A549 (cell line): Measurements from ENCODE around the gene PPP2R2D.

Experiments
- CEBPB ChIP-seq, 2 experiments: fragments of >200 bp in 1 of 2; sonication (Bioruptor Twin) in 1 of 2; formaldehyde crosslinking in 1 of 2; IDR thresholded peaks; 2 replicates each; pipeline ENCODE4 v1.6.1; 2012 to 2016
- EP300 ChIP-seq, 2 experiments: fragments of >200 bp; sonication (Bioruptor Twin); formaldehyde crosslinking; IDR thresholded peaks; 2 replicates in 1 of 2; 3 replicates in 1 of 2; pipeline ENCODE4 v1.6.1; 2016 to 2017
- ESRRA ChIP-seq: fragments of 150-350 bp; IDR thresholded peaks from 2 replicates; pipeline ENCODE4 v1.6.1; 2014; ENCODE audit warnings: mild to moderate bottlenecking, low read length, borderline replicate concordance
- MAZ ChIP-seq: fragments of 150-350 bp; IDR thresholded peaks from 2 replicates; pipeline ENCODE4 v1.6.1; 2014; ENCODE audit warnings: antibody characterized with exemption, low read depth, low read length, borderline replicate concordance
- MYC ChIP-seq: IDR thresholded peaks from 2 replicates; pipeline ENCODE4 v1.6.1; 2012; ENCODE audit warnings: mild to moderate bottlenecking, inconsistent platforms, low read length, improper control_type of control experiment, borderline replicate concordance
- PHF8 ChIP-seq: fragments of 200-600 bp; sonication (generic); IDR thresholded peaks from 2 replicates; pipeline ENCODE4 v1.6.1; 2016; ENCODE audit warnings: low read depth, mild to moderate bottlenecking, antibody characterized with exemption, moderate library complexity, borderline replicate concordance
- POLR2A ChIP-seq: IDR thresholded peaks from 2 replicates; pipeline ENCODE4 v1.6.1; 2012; ENCODE audit warnings: mild to moderate bottlenecking, low read length
- RCOR1 ChIP-seq: fragments of 150-350 bp; IDR thresholded peaks from 2 replicates; pipeline ENCODE4 v1.6.1; 2014; ENCODE audit warnings: antibody characterized with exemption, low read length, low read depth
- RFX5 ChIP-seq: fragments of 450-650 bp; IDR thresholded peaks from 2 replicates; pipeline ENCODE4 v1.7.1; 2014; ENCODE audit warnings: antibody characterized with exemption, mild to moderate bottlenecking, moderate library complexity
- SMC3 ChIP-seq: fragments of >200 bp; sonication (Bioruptor Twin); formaldehyde crosslinking; IDR thresholded peaks from 3 replicates; pipeline ENCODE4 v1.6.1; 2018; ENCODE audit warnings: inconsistent platforms
- TP53 ChIP-seq: fragments of 250-450 bp; sonication (Bioruptor Pico); IDR thresholded peaks from 2 replicates; pipeline ENCODE4 v1.5.0; 2021; ENCODE audit warnings: mild to moderate bottlenecking, moderate library complexity
- ZNF302 ChIP-seq: fragments of 250-450 bp; sonication (Bioruptor Pico); IDR thresholded peaks from 2 replicates; pipeline ENCODE4 v1.9.0; 2021; ENCODE audit warnings: inconsistent platforms, mild to moderate bottlenecking, moderate library complexity
- TF ChIP-seq, protein P1 (sequence below): fragments of >200 bp; sonication (Bioruptor Twin); formaldehyde crosslinking; IDR thresholded peaks from 3 replicates; pipeline ENCODE4 v1.5.1; 2016
- TF ChIP-seq, protein P2 (sequence below): IDR thresholded peaks from 2 replicates; pipeline ENCODE4 v1.6.1; 2012

DNA sequence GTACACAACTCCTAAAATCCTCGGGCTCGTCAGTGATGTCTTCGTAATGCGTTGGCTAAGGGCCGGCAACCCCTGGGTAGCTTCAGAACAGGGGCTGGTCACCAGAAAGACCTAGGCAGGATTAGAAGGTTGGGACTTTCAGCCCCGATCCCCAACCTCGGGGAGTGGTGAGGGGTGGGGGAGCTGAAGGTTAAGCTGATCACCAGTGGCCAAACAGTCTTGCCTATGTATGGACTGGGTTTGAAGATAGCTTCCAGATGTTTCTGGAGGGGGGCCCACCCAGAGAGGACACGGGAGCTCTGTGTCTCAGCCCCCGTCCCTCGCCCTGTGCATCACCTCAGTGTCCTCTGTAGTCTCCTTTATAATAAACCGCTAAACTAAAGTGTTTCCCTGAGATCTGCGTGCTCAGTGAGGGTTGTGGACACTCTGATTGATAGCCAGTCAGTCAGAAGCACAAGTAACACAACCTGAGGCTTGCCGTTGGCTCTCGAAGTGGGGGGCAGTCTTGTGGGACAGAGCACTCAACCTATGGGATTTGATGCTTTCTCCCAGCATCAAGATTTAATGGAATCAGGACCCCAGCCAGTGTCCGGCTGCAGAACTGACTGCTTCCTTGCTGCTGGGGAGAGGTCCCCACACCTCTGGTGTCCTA, 10.0 kb downstream of the PPP2R2D start:
- TF ChIP-seq ESRRA (no peak), ZNF302 (CRISPR knock-in tag) (no peak), TP53 (no peak), CEBPB (IDR thresholded peaks at IDR 0.05) (no peak), MAZ (no peak), RCOR1 (no peak), POLR2A (no peak), SMC3 (no peak), MYC (no peak), EP300 (IDR thresholded peaks at IDR 0.05) (no peak), RFX5 (no peak), PHF8 (no peak)
- TF ChIP-seq, protein P1, sequence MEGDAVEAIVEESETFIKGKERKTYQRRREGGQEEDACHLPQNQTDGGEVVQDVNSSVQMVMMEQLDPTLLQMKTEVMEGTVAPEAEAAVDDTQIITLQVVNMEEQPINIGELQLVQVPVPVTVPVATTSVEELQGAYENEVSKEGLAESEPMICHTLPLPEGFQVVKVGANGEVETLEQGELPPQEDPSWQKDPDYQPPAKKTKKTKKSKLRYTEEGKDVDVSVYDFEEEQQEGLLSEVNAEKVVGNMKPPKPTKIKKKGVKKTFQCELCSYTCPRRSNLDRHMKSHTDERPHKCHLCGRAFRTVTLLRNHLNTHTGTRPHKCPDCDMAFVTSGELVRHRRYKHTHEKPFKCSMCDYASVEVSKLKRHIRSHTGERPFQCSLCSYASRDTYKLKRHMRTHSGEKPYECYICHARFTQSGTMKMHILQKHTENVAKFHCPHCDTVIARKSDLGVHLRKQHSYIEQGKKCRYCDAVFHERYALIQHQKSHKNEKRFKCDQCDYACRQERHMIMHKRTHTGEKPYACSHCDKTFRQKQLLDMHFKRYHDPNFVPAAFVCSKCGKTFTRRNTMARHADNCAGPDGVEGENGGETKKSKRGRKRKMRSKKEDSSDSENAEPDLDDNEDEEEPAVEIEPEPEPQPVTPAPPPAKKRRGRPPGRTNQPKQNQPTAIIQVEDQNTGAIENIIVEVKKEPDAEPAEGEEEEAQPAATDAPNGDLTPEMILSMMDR = no peak
- TF ChIP-seq, protein P2, sequence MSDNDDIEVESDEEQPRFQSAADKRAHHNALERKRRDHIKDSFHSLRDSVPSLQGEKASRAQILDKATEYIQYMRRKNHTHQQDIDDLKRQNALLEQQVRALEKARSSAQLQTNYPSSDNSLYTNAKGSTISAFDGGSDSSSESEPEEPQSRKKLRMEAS = no peak
